Measurements from ENCODE around the gene COL1A1.

Gene COL1A1

DNA sequence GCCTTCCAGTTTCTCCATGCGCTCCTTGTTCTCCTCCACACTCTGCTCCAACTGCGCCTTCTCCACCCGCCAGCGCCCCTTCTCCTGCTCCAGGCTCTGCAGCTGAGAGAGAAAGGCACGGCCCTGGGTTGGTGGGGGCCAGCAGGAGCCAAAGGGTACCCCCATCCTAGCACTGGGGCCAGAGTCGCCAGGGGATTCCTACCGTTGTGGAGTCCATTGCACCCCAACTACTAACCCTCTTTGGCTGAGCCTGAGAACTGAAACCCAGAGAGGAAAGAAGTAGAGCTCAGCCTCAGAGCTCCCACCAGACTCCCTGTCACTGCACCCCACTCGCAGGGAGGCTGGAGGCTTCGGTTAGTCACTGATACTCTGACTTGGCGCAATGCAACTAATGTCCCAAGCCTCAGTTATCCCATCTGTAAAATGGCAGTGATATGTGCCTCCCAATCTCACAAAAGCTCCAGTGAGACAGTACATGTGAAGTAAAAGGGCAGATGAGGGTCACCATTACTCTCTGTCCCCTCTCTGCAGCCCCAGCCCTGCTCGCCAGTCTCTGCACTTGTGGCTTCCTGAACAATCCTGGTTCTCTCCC, 65.2 kb downstream of the COL1A1 start:
- Histone ChIP-seq H3K4me3 (ENCODE audit: low read length) (no peak overlapping the region), H3K27me3 (ENCODE audit: insufficient read depth, low read length) (peaks cover 17% of the 10 kb centered on the region), H3K36me3 (ENCODE audit: insufficient read depth, low read depth, low read length) (peaks cover 34% of the 10 kb centered on the region), H3K9ac (ENCODE audit: low read depth, low read length) (no peak overlapping the region), H3K4me1 (ENCODE audit: insufficient read depth, low read length) (peaks cover 14% of the 10 kb centered on the region), H3K9me3 (ENCODE audit: insufficient read depth, low read depth, low read length) (no peaks in the 10 kb centered on the region), H3K27ac (ENCODE audit: low read length) (no peak overlapping the region)

DNA sequence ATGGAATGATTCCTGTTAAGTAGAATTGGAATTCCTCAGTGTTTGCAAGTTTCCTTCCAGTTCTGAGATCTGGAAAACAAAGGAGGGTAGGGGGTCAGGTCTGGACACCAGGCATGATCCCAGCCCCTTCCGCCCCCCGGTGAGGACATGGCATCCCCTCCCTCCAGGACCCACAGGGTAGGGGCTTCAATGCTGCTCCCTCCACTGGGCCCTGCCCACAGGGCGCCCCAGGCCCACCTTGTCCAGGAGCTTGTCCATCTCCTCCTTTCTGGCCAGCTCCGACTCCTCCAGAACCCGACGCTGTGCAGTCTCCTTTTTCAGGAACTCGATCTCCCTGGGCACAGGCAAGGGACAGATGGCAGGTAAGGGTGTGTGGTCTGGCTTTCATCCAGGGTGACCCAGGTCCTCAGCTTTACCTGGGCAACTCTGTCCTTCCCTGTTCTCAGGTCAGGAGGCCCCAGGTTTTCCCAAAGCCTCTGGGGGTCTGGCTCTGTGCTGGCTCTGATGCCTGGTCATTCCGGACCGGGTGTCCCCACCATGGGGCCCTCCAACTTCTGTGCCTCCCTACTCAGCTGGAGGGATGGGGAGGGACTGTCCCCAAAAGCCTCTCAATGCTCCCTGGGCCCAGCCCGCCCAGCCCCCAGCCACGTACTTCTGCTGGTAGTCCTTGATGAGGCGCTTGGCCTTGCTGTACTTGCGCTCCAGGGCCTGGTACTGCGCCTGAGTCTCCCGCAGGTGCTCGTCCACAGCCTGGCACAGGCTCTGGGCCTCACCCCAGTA, 65.9 kb downstream of the COL1A1 start:
- Histone ChIP-seq H3K9ac (ENCODE audit: low read depth, low read length) (no peak overlapping the region), H3K4me1 (ENCODE audit: insufficient read depth, low read length) (peaks cover 18% of the 10 kb centered on the region), H3K4me3 (ENCODE audit: low read length) (no peak overlapping the region), H3K9me3 (ENCODE audit: insufficient read depth, low read depth, low read length) (no peaks in the 10 kb centered on the region), H3K27ac (ENCODE audit: low read length) (no peak overlapping the region), H3K36me3 (ENCODE audit: insufficient read depth, low read depth, low read length) (peaks cover 31% of the 10 kb centered on the region), H3K27me3 (ENCODE audit: insufficient read depth, low read length) (peaks cover 24% of the 10 kb centered on the region)

DNA sequence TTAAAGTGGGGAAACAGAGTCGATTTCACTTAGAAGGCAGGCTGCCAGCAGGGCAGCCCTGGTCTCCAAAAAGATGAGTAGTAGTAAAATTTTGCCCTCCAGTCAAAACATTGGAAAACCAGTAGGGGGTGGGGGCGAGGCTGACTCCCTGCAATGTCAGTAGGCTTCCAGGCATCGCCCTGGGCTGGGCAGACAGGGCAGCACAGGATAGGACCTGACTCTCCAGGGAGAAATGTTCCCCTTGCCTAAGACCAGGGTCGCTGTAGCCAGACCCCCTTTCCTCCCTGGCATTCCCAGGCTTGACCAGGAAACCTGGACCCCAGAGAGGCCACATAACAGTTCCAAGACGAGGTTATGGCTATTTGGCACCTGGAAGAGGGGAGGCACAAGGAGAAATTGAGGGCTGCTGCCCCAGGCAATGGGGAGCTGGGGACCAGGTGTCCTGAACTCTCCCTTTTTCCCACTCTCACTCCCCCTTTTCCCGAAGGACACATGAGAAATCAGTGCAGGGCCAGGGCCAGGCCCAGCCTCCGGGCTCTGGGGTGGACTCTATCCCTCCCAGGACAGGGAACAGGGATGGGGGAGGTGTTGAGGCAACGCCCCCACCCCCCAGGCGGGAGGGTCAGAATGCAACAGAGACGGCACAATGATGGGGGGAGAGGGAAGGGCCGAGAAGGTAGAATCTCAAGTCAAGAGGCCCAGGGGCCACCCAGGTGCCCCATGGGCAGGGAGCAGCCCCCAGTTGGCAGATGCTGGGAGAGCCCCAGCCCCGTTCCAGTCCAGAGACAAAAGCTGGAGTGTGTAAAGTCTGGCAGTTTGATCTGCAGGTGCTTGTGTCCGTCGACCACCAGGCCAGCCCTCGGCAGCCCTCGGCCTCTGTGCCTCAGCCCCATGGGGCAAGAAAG, 67.0 kb downstream of the COL1A1 start:
- H3K27me3 ChIP-seq (ENCODE audit: insufficient read depth, low read length) = peaks cover 29% of the 10 kb centered on the region
- H3K9ac ChIP-seq (ENCODE audit: low read depth, low read length) = no peak overlapping the region
- H3K4me1 ChIP-seq (ENCODE audit: insufficient read depth, low read length) = peaks cover 18% of the 10 kb centered on the region
- H3K4me3 ChIP-seq (ENCODE audit: low read length) = no peak overlapping the region; the same call in 1 of the 2 replicates
- peaks cover 27% of the 10 kb centered on the region for H3K36me3 ChIP-seq (ENCODE audit: insufficient read depth, low read depth, low read length)
- H3K27ac ChIP-seq (ENCODE audit: low read length) = no peak overlapping the region
- H3K9me3 ChIP-seq (ENCODE audit: insufficient read depth, low read depth, low read length) = no peaks in the 10 kb centered on the region

DNA sequence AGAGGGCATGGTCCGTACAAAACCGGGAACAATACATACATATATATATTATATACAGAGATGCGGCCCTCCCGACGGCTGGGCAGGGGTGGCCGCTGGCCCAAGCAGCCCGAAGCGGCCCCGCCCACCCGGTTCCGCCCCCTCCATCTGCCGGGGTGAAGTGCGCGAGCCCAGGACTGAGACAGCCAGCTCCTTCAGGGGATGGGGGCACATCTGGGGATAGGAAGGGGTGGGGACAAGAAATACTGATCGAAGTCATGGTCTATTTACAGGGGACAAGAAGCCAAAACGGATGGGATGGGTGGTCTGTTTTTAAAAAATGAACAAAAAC, 67.7 kb downstream of the COL1A1 start:
- H3K4me1 ChIP-seq (ENCODE audit: insufficient read depth, low read length) = peaks cover 18% of the 10 kb centered on the region
- peaks cover 29% of the 10 kb centered on the region for H3K27me3 ChIP-seq (ENCODE audit: insufficient read depth, low read length)
- H3K9ac ChIP-seq (ENCODE audit: low read depth, low read length) = no peak overlapping the region
- H3K9me3 ChIP-seq (ENCODE audit: insufficient read depth, low read depth, low read length) = no peaks in the 10 kb centered on the region
- H3K27ac ChIP-seq (ENCODE audit: low read length) = no peak overlapping the region
- H3K36me3 ChIP-seq (ENCODE audit: insufficient read depth, low read depth, low read length) = peaks cover 19% of the 10 kb centered on the region
- no peak overlapping the region; the same call in 1 of the 2 replicates for H3K4me3 ChIP-seq (ENCODE audit: low read length)

Measured in iPS-20b (cell line).